ENCODE measurements around the gene ORM1.
"Not testable (repeated sequence)": the region's sequence is repeated elsewhere in the genome, so short reads cannot be mapped to it uniquely, and the experiment has no call there.

The ORM1 gene

DNA sequence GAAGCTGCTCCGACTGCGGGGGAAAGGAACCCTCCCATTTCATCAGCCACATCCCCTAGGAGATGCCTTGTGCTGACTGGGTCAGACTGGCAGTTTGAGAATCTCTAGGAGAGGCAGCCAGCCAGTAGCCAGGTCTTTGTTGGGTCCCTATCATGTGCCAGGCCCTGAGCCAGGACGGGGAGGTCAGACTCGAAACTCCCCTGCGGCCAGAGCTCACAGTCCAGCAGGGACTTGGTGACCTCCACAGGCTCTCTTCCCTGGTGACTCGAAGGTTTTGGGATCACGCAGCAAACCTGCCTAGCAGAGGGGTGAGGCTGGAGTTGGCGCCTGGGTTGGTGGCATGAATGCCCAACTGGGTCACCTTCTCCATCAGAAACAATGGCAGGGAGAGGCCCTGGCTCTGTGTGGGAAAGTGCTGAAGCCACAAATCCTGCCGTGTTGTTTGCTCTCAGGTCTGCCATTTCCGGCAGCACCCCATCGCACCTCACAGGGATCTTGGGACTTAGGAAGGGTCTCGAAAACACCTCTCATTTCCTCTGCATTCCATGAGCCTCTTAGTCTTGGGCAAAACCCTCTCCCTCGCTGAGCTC, 14.4 kb upstream of the ORM1 start:
- DNase-seq (ENCODE audit: low spot score) = no peak

DNA sequence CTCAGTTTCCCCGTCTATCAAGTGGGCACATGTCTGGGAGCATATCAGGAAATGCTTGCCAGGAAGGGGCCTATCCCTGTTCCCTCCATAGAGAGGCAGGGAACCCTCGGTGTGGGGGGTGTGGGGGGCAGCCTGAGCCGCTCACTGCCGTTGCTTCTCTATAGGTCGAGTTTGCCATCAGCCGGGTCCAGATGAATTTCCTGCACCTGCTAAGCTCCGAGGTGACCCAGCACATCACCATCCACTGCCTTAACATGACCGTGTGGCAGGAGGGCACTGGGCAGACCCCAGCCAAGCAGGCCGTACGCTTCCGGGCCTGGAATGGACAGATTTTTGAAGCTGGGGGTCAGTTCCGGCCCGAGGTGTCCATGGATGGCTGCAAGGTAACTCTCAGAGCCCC, 13.8 kb upstream of the ORM1 start:
- DNase-seq (ENCODE audit: low spot score) = no peak

DNA sequence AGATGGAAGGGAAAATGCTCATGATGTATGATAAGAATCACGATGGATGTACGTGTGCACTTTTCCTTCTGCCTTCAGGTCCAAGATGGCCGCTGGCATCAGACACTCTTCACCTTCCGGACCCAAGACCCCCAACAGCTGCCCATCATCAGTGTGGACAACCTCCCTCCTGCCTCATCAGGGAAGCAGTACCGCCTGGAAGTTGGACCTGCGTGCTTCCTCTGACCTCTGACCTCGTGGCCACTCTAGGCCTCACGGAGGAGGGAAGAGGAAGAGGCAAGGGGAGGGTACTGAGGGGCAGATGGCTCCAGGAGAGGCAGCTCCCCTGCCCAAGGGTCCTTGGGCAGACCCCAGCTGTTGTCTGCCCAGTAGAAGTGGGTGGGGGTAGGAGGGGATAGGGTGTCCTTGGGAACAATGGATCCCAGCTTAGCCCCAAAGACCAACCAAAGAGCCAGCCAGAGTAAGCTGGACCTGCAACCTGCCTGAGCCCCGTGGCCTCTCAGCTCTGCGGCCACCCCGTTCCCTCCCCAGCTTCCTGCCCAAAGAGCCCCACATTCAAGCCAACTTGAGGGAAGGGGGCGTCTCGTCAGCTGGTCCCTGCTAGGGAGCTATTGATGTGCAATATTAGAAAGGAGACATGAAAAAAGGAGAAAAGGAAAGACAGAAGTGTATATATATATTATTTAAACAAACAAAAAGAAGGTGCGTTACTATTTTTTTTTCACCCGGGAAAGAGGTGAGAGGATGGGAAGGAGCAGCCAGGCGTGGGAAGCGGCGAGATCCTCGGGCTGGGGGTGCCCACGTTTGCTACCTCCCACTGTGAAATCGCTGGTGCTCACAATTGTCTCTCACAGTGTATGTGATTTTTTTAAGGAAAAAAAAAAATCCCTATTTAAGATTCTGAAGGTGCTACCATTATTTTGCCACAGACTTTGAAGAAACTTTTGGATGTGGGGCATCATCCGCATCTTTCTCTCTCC, 12.1 kb upstream of the ORM1 start:
- no peak for DNase-seq (ENCODE audit: low spot score)

DNA sequence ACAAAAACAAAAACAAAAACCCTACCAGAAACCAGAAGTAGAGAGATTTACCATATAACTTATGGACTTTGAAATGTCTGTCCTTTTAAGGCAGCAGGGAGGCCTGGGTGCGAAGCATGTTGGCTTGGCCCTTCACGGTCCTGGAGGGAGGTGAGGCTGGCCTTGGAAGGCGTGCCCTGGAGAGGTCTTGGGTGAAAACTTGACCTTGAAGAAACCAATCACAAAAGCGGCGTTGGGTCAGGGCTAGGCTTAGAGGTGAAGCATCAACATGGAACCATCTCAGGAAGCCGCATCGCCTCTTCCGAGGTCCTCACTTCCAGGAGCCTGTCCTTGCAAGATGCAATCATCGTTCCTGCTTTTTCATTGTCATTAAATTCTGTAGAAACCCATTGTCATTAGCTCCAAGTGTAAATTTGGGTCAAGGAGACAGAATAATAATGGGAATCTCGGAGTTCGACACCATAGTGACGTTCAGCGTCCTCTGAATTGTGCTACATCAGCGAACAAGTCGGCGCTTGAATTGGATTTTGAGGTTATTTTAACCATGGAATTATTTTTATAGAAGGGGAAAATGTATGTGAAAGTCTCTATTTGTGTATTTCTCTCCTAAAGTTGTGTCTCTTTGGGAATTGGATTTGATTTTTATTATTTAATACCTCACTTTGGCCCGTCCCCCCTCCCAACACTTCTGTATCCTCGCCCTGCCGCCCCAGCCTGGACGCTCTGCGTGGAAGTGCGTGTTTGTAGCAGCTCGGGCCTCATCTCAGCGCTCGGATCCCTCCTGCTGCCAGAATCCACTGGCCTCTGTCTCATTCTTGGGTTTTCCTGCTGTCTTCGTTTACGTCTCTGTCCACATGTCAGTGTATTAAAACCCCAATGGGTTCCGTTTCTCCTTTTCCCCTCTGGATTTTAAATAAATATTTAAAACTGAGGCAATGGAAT, 11.1 kb upstream of the ORM1 start:
- no peak for DNase-seq (ENCODE audit: low spot score)

DNA sequence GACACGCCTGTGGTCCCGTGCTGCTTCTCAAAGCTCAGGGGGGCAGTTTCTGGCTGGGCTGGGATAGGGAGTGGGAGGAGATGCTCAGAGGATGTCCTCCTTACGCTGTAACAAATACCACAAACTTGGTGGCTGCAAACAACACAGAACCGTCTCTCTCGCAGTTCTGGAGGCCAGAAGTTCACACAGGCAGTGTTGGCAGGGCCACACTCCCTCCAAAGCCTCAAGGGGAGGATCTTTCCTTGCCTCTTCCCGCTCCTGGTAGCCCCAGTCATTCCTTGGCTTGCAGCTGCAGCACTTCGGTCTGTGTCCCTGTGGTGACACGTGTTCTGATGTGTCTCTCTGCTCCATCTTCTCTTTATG, 10.4 kb upstream of the ORM1 start:
- no peak for DNase-seq (ENCODE audit: low spot score)

DNA sequence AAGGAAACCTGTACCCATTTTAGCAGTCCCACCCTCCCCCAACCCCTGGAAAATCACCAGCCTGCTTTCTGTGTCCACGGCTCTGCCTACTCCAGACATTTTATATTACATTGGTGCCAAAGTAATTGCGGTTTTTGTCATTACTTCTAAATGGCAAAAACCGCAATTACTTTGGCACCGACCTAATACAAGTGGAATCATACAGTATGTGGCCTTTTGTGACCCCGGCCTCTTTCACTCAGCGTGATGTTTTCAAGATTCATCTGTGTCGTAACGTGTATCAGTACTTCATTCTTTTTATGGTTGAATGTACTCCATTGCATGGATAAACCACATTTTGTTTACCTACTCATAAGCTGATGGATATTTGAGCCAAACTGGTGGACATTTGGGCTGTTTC, 9.7 kb upstream of the ORM1 start:
- DNase-seq (ENCODE audit: low spot score) = no peak

DNA sequence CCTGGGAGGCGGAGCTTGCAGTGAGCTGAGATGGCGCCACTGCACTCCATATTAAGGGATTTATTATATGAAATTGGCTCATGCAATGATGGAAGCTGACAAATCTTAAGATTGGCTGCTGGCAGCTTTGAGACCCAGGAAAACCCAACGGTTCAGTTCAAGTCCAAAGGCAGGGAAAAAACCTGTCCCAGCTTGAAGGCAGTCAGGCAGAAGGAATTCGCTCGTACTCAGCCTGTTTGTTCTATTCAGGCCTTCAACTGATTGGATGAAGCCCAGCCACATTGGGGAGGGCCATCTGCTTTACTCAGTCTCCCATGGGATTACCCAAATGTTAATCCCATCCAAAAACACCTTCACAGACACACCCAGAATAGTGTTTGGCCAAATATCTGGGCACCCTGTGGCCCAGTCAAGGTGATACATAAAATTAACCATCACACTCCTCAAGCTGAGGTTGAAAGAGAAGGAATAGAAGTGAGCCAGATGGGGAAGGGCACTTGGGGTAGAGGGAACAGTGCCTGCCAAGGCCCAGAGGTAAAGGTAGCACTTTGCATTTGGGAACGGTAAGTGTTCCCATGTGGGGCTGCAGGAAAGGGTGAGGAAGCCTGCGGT, 8.5 kb upstream of the ORM1 start:
- no peak for DNase-seq (ENCODE audit: low spot score)

DNA sequence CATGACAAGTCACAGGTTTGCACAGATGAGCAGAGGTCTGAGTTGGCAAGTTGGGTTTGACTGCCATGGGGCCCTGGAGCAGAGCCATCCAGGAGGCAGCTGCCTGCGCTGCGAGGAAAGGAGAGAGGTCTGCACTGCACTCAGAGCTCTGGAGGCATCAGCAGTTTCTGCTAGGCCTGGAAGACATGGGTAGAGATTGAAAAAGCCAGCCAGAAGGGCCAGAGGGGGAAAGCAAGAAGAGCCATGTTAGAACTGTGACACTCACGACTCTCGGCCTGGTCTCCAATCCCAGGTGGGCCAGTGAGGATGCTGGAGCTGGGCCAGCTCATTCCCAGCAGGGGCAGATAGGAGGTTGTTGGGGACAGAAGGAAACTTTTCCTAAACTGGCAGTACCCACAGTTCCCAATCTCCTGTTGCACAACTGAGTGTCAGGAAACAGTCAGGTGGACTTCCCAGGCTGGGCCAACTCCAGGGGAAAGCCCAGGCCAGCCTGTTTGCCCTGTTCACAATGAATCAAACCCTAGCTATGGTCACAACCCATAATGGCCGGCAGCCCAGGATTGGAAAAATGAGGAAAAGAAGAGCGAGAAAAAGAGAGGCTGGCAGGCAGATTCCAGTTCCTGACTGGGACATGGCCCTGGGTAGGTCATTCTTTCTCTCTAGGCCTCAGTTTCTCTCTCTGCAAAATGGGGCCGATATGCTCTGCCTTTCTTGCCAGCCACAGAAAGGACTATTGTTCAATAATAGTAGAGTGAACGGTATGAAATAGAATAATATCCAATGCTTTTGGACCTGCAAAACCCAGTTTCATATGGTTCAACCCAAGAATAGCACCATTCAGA, 7.8 kb upstream of the ORM1 start:
- DNase-seq (ENCODE audit: low spot score) = no peak

DNA sequence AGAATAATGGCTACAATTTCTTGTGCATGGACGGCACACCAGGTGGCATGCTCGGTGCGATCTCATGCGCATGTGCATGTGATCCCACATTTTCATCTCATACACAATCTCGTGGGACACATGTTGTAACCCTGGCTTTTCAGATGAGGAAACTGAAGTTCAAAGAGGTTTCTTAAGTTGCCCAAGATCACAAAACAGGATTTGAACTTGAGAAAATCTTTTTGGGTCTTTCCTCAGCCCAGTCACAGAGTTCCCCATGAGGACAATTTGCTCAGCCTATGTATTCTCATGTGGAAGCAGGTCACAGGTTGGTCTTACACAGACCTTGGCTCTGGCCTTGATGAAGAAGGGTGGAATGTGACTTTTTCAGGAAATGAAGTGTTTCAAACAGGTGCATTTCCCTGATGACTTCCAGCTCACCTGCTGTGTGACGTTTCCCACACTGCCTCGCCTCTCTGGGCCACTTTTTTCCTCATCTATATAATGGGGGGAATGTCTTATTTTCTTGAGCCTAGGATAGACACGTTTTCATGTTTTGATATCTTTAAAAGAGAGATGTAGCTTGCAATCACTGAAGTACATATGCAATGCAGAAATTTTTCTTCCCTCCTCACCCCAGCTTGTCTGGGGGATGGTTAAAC, 7.1 kb upstream of the ORM1 start:
- DNase-seq (ENCODE audit: low spot score) = no peak

DNA sequence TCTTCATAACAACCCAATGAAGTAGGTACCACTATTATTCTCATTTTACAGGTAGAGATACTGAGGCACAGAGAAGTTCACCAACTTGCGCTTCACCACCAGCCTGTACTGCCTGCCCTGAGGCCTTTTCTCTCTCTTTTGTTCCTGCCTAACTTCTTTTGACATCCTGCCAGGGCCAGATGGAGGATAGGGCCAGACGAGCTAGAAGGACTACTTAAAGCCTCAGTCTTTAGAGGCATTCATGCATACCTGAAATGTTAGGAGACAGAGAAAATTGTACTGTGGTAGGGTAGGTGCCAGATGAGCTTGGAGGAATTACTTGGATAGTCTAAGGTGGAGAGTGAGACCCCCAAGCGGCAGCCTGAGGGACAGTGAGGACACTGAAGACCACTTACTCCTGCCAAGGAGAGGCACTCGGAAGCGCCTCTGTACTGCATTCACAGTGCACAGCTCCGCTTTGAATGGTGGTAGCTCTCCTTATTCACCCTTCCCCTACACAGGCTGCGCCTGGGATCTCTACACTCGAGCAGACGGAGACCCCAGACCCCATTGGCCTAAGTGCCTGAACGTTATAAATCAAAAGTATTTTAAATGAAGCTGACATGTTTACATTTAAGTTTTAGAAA, 6.2 kb upstream of the ORM1 start:
- DNase-seq (ENCODE audit: low spot score) = no peak

DNA sequence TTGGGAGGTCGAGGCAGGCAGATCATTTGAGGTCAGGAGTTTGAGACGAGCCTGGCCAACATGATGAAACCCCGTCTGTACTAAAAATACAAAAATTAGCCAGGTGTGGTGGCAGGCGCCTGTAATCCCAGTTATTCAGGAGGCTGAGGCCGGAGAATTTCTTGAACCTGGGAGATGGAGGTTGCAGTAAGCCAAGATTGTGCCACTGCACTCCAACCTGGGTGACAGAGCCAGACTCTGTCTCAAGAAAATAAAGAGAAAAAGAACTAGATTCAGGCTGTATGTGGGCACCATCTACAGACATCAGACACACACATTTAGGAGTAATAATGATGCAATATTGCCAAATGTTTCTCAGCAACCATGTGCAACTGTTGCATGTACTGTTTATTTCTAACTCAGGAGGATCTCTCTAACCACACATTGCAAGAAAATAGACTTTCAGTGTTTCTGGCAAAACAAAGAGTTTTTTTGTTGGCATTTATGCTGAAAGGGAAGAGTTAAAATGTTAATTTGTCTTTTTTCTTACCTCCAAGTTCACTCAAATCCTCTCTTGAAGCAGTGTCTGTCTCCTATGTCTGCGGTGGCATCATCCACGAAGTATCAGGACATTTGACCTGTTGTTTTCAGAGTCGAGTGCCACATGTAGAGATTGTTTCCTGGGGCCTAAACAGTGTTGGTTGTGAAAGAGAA, 5.1 kb upstream of the ORM1 start:
- DNase-seq (ENCODE audit: low spot score) = peak; percentile 76

DNA sequence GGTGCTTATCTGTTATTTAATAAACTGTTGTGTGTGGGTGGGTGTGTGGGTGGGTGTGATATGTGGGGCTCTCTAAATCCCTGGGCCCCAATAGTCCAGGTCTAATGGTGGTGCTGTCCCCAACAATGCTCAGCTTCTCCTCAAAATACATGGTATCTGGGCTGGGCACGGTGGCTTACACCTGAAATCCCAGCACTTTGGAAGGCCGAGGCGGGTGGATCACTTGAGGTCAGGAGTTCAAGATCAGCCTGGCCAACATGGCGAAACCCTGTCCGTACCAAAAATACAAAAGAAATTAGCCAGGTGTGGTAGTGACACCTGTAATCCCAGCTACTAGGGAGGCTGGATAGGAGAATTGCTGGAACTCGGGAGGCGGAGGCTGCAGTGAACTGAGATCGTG, 4.5 kb upstream of the ORM1 start:
- DNase-seq (ENCODE audit: low spot score) = no peak

DNA sequence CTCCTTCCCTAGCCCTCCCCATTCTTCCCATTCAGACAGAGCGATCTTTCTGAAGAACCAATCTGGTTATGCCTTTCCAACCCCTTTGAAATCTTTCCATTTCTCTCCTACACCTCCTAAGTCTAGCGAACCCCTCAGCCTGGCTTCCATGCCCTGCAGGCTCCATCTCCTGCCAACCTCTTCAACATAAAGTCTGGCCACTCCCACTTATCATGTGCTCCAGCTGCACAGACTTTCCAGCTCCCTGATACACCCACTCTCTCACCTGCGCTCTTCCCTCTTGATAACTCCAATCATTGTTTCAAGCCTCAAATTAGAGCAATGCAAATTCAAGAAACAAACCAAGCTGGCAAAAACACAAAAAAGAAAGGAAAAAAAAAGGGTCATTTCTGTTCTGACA, 3.8 kb upstream of the ORM1 start:
- no peak for DNase-seq (ENCODE audit: low spot score)

DNA sequence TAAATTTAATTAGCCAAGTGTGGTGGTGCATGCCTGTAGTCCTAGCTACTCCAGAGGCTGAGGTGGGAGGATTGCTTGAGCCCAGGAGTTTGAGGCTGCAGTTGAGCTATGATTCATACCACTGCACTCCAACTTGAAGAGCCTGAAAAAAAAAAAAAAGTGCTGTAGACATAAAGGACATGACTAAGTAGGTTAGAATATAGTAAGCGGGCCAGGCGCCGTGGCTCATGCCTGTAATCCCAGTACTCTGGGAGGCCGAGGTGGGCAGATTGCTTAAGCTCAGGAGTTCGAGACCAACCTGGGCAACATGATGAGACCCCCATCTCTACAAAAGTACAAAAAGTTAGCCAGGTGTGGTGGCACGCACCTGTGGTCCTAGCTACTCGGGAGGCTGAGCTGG, 2.2 kb upstream of the ORM1 start:
- DNase-seq (ENCODE audit: low spot score) = not testable (repeated sequence)

DNA sequence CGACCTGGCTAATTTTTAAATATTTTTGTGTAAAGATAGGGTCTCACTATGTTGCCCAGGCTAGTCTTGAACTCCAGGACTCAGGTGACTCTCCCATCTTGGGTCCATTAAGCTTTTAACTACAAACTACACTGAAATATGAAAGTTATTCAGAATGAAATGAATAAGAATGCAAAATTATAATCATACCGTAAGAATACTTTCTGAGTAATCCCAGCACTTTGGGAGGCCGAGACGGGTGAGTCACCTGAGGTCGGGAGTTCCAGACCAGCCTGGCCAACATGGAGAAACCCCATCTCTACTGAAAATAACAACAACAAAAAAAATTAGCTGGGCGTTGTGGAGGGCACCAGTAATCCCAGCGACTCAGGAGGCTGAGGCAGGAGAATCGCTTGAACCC, 1.1 kb upstream of the ORM1 start:
- no peak for DNase-seq (ENCODE audit: low spot score)

DNA sequence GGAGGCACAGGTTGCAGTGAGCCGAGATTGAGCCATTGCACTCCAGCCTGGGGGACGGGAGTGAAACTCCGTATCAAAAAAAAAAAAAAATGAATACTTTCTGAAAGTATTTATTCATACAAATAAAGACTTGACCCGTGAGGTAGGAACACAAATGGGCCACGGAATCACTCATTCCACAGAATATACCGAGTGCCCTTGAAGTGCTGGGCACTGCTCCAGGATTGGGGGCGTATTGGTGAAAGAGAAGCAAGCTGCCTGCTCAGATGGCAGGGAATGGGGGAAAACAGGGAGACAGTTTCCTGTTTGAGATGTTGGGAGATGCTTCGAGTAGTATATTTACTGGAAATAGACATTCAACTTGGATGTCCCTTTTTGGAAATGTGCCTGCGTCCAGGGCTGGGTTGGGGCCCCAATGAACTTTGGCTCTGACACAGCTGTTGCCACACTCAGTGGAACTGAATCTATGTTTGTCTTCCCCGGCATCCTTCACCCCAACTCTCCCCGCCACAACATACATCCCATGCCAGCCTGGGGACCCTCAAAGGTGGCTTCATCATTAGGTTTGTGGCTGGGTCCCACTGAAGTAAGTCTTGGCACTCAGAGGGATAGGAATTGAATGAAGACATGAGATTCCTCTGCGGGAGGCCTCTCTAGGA, 609 bp upstream of the ORM1 start:
- not testable (repeated sequence) for DNase-seq (ENCODE audit: low spot score)

DNA sequence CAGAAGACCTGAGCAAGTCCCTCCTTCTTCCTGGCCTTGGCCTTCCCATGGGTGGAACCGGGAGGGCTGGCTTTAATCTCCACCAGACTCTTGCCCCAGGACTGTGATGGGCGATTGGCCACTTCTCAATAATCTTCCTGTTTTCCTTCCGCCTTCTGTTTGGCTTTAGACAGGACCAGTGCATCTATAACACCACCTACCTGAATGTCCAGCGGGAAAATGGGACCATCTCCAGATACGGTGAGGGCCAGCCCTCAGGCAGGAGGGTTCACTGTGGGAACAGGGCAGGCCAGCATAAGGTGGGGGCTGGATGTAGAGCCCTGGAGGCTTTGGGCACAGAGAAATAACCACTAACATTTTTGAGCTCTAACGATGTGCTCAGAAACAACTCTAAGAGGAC, 951 bp downstream of the ORM1 start:
- not testable (repeated sequence) for DNase-seq (ENCODE audit: low spot score)

DNA sequence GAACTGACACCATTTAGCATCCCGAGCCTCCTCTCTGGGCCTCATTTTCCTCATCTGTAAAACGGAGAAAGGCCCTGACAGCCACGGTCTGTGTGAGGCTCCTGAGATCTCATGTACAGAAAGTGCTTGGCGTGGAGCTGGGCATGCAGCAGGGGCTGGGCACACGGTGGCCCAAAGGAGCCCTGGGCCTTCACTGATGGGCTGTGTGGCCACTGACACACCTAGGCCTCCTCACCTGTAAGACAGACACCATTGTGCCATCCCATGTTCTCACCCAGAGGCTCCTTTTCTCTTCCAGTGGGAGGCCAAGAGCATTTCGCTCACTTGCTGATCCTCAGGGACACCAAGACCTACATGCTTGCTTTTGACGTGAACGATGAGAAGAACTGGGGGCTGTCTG, 1.6 kb downstream of the ORM1 start:
- DNase-seq (ENCODE audit: low spot score) = no peak

DNA sequence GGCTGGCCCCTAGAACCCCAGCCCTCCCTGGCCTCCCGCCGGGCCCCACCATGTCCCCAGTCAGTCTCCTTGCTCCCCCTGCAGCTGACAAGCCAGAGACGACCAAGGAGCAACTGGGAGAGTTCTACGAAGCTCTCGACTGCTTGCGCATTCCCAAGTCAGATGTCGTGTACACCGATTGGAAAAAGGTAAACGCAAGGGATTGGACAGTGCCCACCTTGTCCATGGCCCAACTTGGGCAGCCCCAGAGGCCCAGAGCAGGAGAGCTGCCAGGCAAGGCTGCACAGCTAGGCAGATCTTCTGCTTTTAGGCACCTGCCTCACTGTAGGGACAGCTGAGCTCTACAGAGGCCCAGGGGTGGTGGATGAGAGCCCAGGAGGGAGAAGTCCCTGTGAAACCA, 2.1 kb downstream of the ORM1 start:
- DNase-seq (ENCODE audit: low spot score) = not testable (repeated sequence)

All from COLO829 (cell line).